Measurements from ENCODE around the gene ANXA11. TPM values are rescaled to one million over a fixed set of nuclear protein-coding genes. Genes with fewer than 3 reads are reported as not detected.

Gene ANXA11
- total and polyA plus RNA-seq, 2 of the 8 experiments (the other 6 are each of a cell fraction or from before 2014, with no cell fraction given) = 40.5 to 84.9 TPM

- H3K23me2 ChIP-seq (ENCODE audit: low read depth, low read length) = no peaks in the 10 kb centered on the region
- peaks cover 14% of the 10 kb centered on the region for H3K79me1 ChIP-seq (ENCODE audit: low read depth, low read length)
- WGBS, 2 experiments (ENCODE audit: extremely low coverage in 1 of 2, insufficient coverage in 1 of 2, insufficient read length in 1 of 2, insufficient replicate concordance in 2 of 2, low coverage in 1 of 2, low lambda C conversion rate in 2 of 2, missing lambda C conversion rate in 1 of 2) = 94% methylated on average over 2 of the region's 2 CpGs; no CpG with 5 or more reads in 1 of the 2 experiments
- DNase-seq (ENCODE audit: low read depth in 1 of 2, low spot score in 2 of 2) = no peak
- no peak overlapping the region for H2BK20ac ChIP-seq (ENCODE audit: low read length)
- H2BK5ac ChIP-seq (ENCODE audit: low read depth, low read length) = no peak overlapping the region
- H4K91ac ChIP-seq (replicated peaks; ENCODE audit: insufficient read length, low read length) = no peak overlapping the region
- no peak for TF ChIP-seq TAF7 (optimal IDR thresholded peaks at IDR 0.05; ENCODE audit: borderline replicate concordance, low read depth, low read length)
- no peak for TF ChIP-seq EP300 (IDR thresholded peaks at IDR 0.05; ENCODE audit: borderline replicate concordance in 1 of 2, low read depth in 2 of 2, low read length in 2 of 2)
- no peak for TF ChIP-seq CHD2 (IDR thresholded peaks at IDR 0.05; ENCODE audit: low read length)
- no peak for TF ChIP-seq SIRT6 (IDR thresholded peaks at IDR 0.05; ENCODE audit: low read length)
- no peak for TF ChIP-seq TCF12 (IDR thresholded peaks at IDR 0.05; ENCODE audit: low read depth, low read length)
- no peak for TF ChIP-seq SP4 (IDR thresholded peaks at IDR 0.05; ENCODE audit: low read length)
- TF ChIP-seq SIX5 (IDR thresholded peaks at IDR 0.05; ENCODE audit: low read depth, low read length) = no peak
- TF ChIP-seq RAD21 (IDR thresholded peaks at IDR 0.05 in 1 of 2, conservative IDR thresholded peaks at IDR 0.05 in 1 of 2; ENCODE audit: low read depth in 2 of 2, low read length in 2 of 2) = no peak
- TF ChIP-seq JUND (IDR thresholded peaks at IDR 0.05; ENCODE audit: low read length) = no peak
- no peak for TF ChIP-seq E2F6 (IDR thresholded peaks at IDR 0.05)
- TF ChIP-seq HDAC6 (IDR thresholded peaks at IDR 0.05; ENCODE audit: low read depth, low read length) = no peak
- no peak overlapping the region for H3K56ac ChIP-seq (replicated peaks; ENCODE audit: insufficient read length, low read depth, low read length)
- no peak overlapping the region for H3K18ac ChIP-seq (ENCODE audit: extremely low read depth, low read length)
- no peak overlapping the region for H2BK120ac ChIP-seq (replicated peaks; ENCODE audit: low read depth, low read length)
- no peak overlapping the region for H3K9ac ChIP-seq (replicated peaks in 1 of 4; ENCODE audit: extremely low read depth in 1 of 4, low read depth in 3 of 4, low read length in 3 of 4)
- no peak overlapping the region for H2AK5ac ChIP-seq (ENCODE audit: low read depth, low read length)
- H3K36me3 ChIP-seq (ENCODE audit: control insufficient read depth in 2 of 4, insufficient read depth in 4 of 4, low read length in 3 of 4) = no peaks in the 10 kb centered on the region; a peak in 1 of 8 replicates
- no peak for FAIRE-seq
- peaks cover 0 to 12% (median 6%) of the 10 kb centered on the region in 4 experiments; a peak in 5 of 7 replicates for H3K4me1 ChIP-seq (replicated peaks in 1 of 4; ENCODE audit: control insufficient read depth in 3 of 4, insufficient read depth in 4 of 4, low read length in 3 of 4)
- H4K5ac ChIP-seq (ENCODE audit: insufficient read length, low read depth, low read length) = no peak overlapping the region
- peaks cover 0 to 50% of the 10 kb centered on the region in 2 experiments for H3K79me2 ChIP-seq (ENCODE audit: control insufficient read depth in 1 of 2, insufficient read depth in 2 of 2, low read length in 2 of 2)
- H4K20me1 ChIP-seq (replicated peaks in 1 of 2; ENCODE audit: control insufficient read depth in 1 of 2, insufficient read depth in 2 of 2, low read length in 2 of 2) = peaks cover 3 to 15% of the 10 kb centered on the region in 2 experiments
- H3K14ac ChIP-seq (ENCODE audit: insufficient read length) = no peak overlapping the region
- H3K9me3 ChIP-seq (ENCODE audit: insufficient read depth in 2 of 2, low read depth in 1 of 2, low read length in 1 of 2) = no peaks in the 10 kb centered on the region
- no peak overlapping the region for H3K27ac ChIP-seq (ENCODE audit: low read depth, low read length)
- no peak overlapping the region for H3K4me3 ChIP-seq (ENCODE audit: extremely low read depth in 1 of 4, insufficient read depth in 2 of 4, low read depth in 3 of 4, low read length in 4 of 4)
- ChIA-PET POLR2A (ENCODE audit: partially characterized antibody) (no interaction called here), CTCF (ENCODE audit: partially characterized antibody) (interaction anchor here (1.2 to 3.6 kb wide), 3 partner anchors 26 to 36 kb away, joined by 4 to 27 read pairs (median 4); no protein-coding TSS in a partner anchor)
- no peak overlapping the region for H4K8ac ChIP-seq (ENCODE audit: extremely low read depth, insufficient read depth, low read length)
- no peak overlapping the region for H2AFZ ChIP-seq (ENCODE audit: low read length)
- no peaks in the 10 kb centered on the region for H3K27me3 ChIP-seq (replicated peaks in 1 of 4; ENCODE audit: control insufficient read depth in 3 of 4, extremely low read depth in 1 of 4, insufficient read depth in 3 of 4, low read length in 3 of 4)
- H3K4me2 ChIP-seq (ENCODE audit: insufficient read depth in 1 of 2, low read depth in 2 of 2, low read length in 2 of 2) = no peak overlapping the region
- H2BK15ac ChIP-seq (ENCODE audit: low read length) = no peak overlapping the region
- H3K4ac ChIP-seq (replicated peaks; ENCODE audit: insufficient read length, low read depth, low read length) = no peak overlapping the region
- H3K23ac ChIP-seq (ENCODE audit: insufficient read length) = no peak overlapping the region
- H2BK12ac ChIP-seq (ENCODE audit: low read depth, low read length) = no peak overlapping the region
Measured at GRCh38 chr10:80196950-80197315, 8.4 kb downstream of the ANXA11 start.
